ENCODE data around the gene CMTM8.

DNA sequence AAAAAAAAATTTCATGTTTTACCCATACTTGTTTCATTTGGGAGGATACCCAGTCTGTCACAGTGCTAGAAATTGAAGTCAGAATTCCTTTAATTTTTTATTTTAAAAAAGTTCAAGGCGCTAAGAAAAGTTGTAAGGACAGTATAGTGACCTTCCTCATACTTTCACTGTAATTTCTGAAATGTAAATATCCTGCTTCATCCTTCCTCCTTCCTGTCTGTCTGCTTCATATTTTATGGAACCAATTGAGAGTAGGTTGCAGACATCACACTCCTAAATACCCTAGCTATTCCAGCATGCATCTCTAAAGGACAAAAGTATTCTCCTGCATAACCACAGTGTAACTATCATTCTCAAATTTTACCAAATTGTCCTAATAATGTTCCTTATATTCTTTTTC is 35.8 kb downstream of the CMTM8 start:
- no peak for TF ChIP-seq TCF12 (IDR thresholded peaks at IDR 0.05; ENCODE audit: low read depth, low read length)
- TF ChIP-seq SP2 (IDR thresholded peaks at IDR 0.05; ENCODE audit: low read length), result no peak
- TF ChIP-seq CTCF (IDR thresholded peaks at IDR 0.05; ENCODE audit: control extremely low read depth in 1 of 3, insufficient read depth in 1 of 3, low read depth in 1 of 3, low read length in 3 of 3), result no peak
- no peak for TF ChIP-seq TAF1 (IDR thresholded peaks at IDR 0.05; ENCODE audit: low read depth, low read length)
- TF ChIP-seq FOSL1 (IDR thresholded peaks at IDR 0.05; ENCODE audit: insufficient read depth, low read depth, low read length), result no peak
